ENCODE results near the gene CLPTM1L.
A peak's percentile ranks its signal among the peaks of the same experiment; 100 is the strongest.

CLPTM1L gene, protein sequence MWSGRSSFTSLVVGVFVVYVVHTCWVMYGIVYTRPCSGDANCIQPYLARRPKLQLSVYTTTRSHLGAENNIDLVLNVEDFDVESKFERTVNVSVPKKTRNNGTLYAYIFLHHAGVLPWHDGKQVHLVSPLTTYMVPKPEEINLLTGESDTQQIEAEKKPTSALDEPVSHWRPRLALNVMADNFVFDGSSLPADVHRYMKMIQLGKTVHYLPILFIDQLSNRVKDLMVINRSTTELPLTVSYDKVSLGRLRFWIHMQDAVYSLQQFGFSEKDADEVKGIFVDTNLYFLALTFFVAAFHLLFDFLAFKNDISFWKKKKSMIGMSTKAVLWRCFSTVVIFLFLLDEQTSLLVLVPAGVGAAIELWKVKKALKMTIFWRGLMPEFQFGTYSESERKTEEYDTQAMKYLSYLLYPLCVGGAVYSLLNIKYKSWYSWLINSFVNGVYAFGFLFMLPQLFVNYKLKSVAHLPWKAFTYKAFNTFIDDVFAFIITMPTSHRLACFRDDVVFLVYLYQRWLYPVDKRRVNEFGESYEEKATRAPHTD

GRCh38 chr5:1344975-1345838 is at the start of gene CLPTM1L:
TSS of gene CLPTM1L (minus strand) at chr5:1345099. CDS start at chr5:1344841, 258 bp downstream.
- peak; percentile 80 for DNase-seq (ENCODE audit: low spot score)

- DNase-seq (ENCODE audit: low spot score) = no peak
Measured at GRCh38 chr5:1393571-1394501, 48.9 kb upstream of the CLPTM1L start.

- DNase-seq (ENCODE audit: low spot score) = no peak
Measured at GRCh38 chr5:1392801-1393565, 48.1 kb upstream of the CLPTM1L start.

DNA sequence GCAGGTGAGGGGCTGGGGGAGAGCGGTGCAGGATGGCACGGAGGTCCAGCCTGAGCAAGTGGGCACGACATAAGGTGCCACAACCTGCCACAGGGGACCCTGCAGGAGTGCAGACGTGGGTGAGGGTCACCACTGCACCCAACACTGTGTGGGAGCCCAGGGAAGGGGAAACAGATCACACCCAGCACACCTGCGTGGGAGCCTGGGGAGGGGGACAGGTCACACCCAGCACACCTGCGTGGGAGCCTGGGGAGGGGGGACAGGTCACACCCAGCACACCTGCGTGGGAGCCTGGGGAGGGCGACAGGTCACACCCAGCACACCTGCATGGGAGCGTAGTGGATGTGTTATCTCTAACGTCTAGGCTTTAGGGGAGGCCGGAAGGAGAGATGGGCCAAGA is 47.4 kb upstream of the CLPTM1L start:
- no peak for DNase-seq (ENCODE audit: low spot score)

DNA sequence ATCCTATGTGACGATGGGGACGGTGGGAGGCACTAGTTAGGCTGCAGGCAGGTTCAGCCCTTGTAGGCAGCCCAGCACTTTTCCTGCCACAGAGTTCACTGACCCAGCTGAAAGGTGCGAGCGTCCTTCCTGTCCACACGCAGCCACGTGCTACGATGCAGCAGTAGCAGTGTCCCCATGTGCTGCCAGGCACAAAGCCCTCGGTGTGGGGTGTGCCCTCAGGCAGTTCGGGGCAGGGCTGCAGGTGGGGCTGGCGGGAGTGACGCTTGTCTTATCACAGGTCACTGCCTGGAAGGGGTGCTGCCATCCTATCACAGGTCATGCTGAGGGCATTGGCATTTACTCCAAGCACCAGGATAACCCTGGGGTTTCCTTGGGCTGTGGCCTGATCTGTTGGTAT is 46.8 kb upstream of the CLPTM1L start:
- peak; percentile 50 for DNase-seq (ENCODE audit: low spot score)

GRCh38 chr5:1390861-1391600 is 46.1 kb upstream of the CLPTM1L start:
- DNase-seq (ENCODE audit: low spot score) = no peak

- DNase-seq (ENCODE audit: low spot score) = no peak
Measured at GRCh38 chr5:1390333-1390732, 45.4 kb upstream of the CLPTM1L start.

DNA sequence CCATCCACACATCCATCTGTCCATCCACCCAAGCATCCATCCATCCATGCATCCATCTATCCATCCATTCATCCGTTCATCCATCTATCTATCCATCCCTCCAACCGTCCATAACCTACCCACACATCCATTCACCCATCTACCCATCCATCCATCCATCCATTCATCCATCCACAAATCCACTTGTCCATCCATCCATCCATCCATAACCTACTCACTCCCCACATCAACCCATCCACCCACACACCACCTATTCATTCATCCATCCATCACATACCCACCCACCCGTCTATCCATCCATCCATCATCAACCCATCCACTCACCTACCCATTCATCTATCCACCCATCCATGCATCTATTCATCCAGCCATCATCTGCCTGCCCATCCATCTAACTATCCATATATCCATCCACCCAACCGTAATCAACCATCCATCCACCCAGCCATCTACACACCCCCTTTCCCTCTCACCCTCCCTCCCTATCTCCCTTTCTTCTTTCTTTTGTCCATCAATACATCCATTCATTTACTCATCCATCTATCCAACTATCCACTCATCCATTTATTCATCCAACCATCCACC is 43.6 kb upstream of the CLPTM1L start:
- no peak for DNase-seq (ENCODE audit: low spot score)

DNA sequence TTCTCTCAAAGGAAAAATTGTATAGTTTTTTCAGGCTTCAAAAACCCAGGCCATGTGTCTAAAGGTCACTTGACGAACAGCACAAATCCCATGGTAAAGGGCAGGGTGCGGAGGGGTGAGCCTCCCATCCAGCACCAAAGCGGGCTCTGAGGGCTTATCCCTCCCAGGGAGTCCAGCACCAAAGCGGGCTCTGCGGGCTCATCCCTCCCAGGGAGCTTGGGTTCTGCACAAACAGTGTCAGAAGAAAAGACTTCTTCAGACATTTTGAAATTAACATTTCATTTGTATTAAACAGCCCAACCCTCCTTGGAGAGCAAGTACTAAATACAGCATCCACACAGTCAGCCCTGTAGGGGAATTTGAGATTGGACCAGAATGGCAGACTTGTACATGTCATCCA is 43.0 kb upstream of the CLPTM1L start:
- DNase-seq (ENCODE audit: low spot score) = no peak

DNA sequence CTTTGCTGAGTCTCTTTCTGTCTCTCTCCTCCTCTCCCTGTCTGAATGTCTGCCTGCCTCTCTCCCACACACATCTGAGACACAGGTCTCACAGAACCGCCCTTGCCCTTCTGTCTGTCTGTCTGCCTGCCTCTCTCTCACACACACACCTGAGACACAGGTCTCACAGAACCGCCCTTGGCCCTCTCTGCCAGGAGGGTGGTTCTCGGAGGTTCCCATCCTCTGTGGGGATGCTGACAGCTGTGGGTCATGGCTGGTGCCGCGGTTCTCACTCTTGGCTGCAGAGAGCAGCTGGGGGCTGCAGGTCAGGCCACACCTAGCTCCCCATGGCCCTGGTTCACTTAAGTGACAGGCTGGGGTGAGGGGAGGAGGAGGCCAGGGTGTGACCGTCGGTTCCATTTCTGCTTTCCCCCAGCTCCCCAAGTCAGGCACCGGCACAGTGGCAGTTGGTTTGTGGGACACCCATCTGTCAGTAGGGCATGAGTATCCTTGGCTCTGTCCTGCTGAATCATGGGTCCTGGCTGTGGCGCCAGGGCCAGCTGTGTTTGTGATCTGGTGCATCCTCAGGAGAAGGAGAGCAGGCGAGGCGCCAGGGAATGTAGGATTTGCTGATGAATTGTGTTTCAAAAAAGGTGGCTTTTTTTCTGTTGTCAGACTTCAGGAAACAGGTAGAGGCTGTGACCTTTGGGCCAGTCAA is 42.3 kb upstream of the CLPTM1L start:
- no peak for DNase-seq (ENCODE audit: low spot score)

- DNase-seq (ENCODE audit: low spot score) = peak; percentile 71
Measured at GRCh38 chr5:1386274-1386717, 41.4 kb upstream of the CLPTM1L start.

- peak; percentile 91 for DNase-seq (ENCODE audit: low spot score)
Measured at GRCh38 chr5:1385395-1386273, 40.7 kb upstream of the CLPTM1L start.

GRCh38 chr5:1384521-1384920 is 39.6 kb upstream of the CLPTM1L start:
- no peak for DNase-seq (ENCODE audit: low spot score)

- no peak for DNase-seq (ENCODE audit: low spot score)
Measured at GRCh38 chr5:1383886-1384401, 39.0 kb upstream of the CLPTM1L start.

DNA sequence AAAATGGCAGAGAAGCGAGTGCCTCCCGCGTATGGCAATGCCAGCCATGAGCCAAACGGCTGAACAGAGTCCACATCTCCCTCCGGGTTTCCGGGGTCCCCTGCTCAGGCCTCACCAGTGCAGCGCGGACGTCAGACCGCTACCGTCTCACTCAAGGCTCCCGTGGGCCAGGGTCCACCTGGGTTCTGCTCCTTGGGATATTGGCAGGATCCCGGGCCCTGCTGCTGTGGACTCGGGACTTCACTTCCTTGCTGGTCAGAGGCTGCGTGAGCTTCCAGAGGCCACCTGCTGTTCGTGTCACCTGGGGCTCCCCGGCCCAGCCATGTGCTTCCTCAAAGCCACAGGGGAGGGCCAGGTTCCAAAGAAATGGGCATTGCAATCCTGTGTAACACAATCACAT is 38.4 kb upstream of the CLPTM1L start:
- DNase-seq (ENCODE audit: low spot score) = no peak

DNA sequence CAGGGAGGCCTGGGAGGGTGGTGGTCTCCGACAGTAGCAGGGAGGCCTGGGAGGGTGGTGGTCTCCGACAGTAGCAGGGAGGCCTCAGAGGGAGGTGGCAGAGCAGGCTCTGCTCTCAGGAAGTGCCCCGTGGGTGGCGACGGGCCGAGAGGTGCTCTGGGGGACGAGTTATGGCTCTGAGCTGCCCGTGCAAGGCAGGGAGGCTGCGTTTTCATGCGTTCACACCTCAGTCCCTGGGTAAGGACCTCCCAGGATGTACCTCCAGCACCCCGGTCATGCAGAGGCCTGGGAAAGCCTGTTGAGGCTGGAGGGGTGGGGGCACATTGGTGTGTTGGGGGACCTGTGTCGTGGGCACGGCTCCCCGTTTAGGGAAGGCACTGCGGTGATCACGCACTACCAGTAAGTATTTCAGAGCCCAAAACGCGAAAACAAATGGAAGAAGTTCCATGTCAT is 37.4 kb upstream of the CLPTM1L start:
- DNase-seq (ENCODE audit: low spot score) = no peak

GRCh38 chr5:1381370-1382247 is 36.7 kb upstream of the CLPTM1L start:
- DNase-seq (ENCODE audit: low spot score) = no peak
